ENCODE results near the gene MMP24OS.
"Not testable (repeated sequence)": the region's sequence is repeated elsewhere in the genome, so short reads cannot be mapped to it uniquely, and the experiment has no call there.

MMP24OS gene

GRCh38 chr20:35274172-35275092, 3.5 kb downstream of the MMP24OS start:
- no peak for DNase-seq

GRCh38 chr20:35273449-35274171, 4.3 kb downstream of the MMP24OS start:
- no peak for DNase-seq

DNA sequence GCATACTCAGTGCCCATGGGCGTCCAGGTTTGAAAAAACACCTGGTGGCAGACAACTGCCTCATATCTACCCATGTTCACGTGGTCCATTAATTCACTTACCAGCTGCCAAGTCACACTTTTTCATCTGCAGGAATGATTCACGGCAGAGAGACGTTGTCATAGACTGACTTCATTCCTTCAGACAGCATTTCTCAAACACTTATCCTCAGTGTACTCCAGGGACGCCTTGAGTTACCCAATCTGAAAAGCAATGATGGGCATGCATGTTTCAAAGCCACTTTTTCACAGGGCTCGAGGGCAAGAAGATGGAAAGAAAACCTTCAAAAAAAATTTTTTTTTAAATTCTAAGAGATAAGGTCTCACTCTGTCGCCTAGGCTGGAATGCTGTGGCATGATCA, 6.0 kb downstream of the MMP24OS start:
- DNase-seq: no peak

DNA sequence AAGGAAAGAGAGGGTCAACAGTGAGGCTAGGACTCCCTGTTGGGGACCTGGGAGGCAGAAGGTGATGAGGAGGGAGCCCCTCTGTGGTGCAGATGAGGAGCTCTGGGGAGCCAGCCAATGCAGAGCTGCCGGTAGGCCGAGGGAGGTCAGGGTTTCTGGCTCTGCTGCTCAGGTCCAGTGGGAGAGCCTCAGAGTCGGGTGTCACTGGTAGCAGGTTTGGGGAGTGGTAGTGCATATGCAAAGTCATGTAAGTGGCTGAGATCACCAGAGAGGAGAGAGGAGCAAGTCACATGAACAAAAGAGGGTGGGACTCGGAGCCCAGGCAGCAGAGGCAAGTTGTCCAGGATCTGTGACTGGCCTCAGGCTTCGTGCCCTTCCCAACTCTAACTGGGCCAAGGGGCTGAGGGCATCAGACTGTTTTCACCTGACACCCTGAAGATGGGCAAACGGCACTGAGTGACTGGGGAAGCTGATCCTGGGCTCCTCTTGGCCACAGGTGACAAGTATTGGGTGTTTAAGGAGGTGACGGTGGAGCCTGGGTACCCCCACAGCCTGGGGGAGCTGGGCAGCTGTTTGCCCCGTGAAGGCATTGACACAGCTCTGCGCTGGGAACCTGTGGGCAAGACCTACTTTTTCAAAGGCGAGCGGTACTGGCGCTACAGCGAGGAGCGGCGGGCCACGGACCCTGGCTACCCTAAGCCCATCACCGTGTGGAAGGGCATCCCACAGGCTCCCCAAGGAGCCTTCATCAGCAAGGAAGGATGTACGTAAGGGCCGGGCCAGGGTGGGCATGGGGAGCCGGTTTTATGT, 6.6 kb downstream of the MMP24OS start:
- no peak for DNase-seq

GRCh38 chr20:35270021-35270902, 7.7 kb downstream of the MMP24OS start:
- DNase-seq: no peak

- DNase-seq: peak in 1 of 5 donors; percentile 38
Observed at GRCh38 chr20:35269055-35269781, 8.7 kb downstream of the MMP24OS start.

DNA sequence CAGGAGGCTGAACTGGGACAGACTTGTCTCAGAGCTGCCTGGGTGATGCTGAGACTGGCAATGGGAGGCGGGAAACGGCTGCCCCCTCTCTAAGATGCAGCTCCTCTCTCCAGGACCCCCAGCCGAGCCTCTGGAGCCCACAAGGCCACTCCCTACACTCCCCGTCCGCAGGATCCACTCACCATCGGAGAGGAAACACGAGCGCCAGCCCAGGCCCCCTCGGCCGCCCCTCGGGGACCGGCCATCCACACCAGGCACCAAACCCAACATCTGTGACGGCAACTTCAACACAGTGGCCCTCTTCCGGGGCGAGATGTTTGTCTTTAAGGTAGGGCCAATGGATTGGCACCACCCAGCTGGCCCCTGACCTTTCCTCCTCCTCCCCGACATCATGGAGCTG, 10.8 kb downstream of the MMP24OS start:
- DNase-seq: no peak

DNA sequence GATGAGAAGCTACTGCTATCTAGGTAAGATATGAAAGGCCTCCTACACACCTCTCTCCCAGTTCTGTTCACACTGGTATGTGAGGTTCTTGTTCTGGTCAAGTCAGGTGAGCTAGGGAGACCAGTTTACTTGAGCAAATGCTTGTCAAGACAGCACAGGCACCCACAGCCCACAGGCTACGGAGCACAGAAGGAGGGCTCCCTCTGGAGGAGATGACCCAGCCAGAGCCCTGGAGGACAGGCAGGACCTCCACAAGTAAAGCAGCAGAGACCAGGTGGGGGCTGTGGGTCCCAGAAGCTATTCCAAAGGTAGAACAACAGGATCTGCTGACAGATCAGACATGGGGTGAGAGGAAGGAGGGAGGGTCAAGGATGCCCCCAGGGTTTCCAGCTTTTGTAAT, 13.2 kb downstream of the MMP24OS start:
- no peak for DNase-seq

DNA sequence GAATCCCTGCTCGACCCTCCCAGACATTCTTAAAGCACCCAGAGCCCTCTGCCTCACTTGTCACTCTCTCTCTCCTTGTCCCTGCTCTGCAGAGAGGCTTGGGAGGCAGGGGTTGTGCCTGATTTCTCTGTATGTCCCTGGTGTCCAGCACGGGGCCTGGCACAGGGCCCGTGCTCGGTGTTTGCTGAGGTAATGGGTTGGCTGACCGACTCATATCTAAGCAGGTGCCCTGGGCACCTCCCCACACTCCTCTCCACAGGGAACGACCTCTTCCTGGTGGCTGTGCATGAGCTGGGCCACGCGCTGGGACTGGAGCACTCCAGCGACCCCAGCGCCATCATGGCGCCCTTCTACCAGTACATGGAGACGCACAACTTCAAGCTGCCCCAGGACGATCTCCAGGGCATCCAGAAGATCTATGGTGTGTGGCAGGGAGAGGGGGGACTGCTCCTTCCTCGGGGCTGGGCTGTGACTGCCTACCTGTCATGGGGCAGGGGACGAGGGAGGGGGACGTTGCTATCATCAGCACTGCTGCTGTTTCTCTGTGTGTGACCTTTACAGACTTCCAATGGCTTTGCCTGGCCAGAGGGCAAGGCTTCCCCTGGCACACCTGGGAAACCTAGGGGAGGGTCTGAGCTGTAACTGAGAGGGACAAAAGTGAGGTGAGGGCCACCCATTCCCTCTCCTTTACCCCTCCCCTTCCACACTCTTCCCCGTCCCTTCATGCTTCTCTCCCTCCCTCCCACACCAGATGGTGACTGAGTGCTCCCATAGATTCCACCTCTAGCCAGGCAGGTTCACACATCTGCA, 14.2 kb downstream of the MMP24OS start:
- no peak for DNase-seq

- DNase-seq: not testable (repeated sequence)
Observed at GRCh38 chr20:35262731-35263531, 15.0 kb downstream of the MMP24OS start.

- not testable (repeated sequence) for DNase-seq
Observed at GRCh38 chr20:35262321-35262720, 15.6 kb downstream of the MMP24OS start.

DNA sequence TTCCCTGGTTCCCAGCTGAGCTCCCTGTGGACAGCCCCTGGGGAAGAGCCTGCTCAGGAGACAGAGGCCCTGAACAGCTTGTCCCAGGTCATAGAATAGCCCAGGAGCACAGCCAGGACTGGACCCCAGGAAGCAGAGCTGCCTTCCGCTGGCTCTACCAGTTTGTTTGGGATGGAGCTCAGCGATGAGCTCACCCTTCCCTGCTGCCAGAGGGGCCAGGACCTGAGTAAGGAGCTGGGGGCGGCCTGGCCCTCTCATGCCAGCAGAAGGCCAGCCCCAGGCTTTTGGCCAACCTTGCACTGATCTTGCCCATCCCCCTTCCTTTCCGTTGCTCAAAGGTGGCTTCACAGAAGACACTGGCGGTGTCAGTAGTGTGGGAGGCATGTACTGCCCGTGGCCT, 17.5 kb downstream of the MMP24OS start:
- DNase-seq: no peak

DNA sequence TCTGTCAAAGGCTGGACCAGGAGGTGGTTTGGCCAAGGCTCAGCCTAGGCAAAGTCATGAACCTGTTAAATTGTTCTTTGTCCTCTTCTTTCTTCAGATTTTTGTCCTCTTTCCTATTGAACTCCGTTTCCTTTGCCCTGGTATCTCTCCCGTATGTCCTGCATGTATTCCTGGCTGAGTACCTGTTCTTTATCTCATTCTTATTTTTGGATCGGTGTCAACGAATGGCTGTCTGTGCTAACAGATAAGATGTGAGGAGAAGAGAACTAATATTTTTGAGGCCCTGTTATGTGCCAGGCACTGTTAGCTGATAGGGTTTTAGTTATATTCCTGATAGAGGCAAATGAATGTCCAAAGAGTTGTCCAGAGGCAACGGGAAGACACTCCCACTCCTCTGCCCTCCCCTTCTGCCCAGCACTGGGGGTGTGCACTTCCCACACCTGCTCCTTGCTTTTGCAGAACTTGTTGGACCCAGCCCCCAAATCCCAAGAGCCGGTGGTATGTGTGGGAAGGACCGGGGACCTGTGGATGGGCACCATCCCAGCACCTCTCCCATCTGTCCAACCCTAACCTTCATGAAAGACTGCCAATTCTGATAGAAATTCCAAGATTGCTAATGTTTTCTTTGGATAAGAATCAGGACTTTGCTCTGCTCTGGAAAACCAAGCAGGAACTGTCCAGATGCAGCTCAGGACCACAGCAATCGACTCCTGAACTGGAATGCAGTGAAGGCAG, 20.6 kb downstream of the MMP24OS start:
- no peak for DNase-seq

- DNase-seq: no peak
Observed at GRCh38 chr20:35254448-35254999, 23.4 kb downstream of the MMP24OS start.

DNA sequence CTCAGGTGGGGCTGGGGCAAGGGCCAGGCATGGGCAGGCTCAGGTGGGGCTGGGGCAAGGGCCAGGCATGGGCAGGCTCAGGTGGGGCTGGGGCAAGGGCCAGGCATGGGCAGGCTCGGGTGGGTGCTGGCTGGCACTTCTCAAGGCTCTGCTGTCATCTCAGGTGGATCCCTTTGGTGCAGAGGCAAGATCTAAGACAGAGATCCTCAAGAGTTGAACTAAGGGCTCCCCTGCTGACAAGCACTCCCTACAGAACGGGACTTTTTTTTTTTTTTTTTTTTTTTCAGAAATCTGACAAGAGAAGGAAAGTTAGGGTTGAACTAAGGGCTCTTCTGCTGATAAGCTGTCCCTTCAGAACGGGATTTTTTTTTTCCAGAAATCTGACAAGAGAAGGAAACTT, 24.9 kb downstream of the MMP24OS start:
- no peak for DNase-seq

DNA sequence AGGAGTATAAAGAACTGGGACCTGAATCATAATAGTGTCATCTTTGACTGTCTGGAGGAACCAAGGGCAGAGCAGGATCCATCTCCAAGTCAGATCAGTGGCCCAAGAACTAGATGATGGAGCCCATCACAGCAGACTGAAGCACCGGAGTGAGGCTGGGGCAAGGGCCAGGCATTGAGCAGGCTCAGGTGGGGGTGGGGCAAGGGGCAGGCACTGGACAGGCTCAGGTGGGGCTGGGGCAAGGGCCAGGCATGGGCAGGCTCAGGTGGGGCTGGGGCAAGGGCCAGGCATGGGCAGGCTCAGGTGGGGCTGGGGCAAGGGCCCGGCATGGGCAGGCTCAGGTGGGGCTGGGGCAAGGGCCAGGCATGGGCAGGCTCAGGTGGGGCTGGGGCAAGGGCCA, 25.3 kb downstream of the MMP24OS start:
- DNase-seq: not testable (repeated sequence)

GRCh38 chr20:35252037-35252461, 25.9 kb downstream of the MMP24OS start:
- peak in 1 of 5 donors; percentile 85 for DNase-seq

GRCh38 chr20:35251613-35251940, 26.3 kb downstream of the MMP24OS start:
- DNase-seq: no peak
